ENCODE measurements around the gene CDH4.

DNA sequence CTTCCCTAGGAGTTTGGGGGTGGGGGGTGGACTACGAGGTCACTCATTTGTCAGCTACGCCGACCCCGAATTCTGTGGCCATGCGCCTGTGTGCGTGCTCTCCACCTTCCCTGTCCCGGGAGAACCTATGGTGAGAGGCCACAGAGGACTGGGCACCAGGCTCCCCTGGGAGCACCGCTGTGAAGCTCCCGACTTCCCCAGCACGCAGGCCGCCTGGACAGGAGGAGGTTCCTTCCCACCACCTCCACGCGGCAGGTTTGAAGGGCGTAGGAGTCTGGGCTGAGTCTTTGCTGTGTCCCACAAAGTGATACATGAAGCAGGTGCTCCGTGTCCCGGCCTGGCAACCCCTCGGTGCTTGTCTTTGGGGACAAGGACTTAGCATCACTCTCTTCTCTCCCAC, 107.2 kb downstream of the CDH4 start:
- TF ChIP-seq, protein P1, sequence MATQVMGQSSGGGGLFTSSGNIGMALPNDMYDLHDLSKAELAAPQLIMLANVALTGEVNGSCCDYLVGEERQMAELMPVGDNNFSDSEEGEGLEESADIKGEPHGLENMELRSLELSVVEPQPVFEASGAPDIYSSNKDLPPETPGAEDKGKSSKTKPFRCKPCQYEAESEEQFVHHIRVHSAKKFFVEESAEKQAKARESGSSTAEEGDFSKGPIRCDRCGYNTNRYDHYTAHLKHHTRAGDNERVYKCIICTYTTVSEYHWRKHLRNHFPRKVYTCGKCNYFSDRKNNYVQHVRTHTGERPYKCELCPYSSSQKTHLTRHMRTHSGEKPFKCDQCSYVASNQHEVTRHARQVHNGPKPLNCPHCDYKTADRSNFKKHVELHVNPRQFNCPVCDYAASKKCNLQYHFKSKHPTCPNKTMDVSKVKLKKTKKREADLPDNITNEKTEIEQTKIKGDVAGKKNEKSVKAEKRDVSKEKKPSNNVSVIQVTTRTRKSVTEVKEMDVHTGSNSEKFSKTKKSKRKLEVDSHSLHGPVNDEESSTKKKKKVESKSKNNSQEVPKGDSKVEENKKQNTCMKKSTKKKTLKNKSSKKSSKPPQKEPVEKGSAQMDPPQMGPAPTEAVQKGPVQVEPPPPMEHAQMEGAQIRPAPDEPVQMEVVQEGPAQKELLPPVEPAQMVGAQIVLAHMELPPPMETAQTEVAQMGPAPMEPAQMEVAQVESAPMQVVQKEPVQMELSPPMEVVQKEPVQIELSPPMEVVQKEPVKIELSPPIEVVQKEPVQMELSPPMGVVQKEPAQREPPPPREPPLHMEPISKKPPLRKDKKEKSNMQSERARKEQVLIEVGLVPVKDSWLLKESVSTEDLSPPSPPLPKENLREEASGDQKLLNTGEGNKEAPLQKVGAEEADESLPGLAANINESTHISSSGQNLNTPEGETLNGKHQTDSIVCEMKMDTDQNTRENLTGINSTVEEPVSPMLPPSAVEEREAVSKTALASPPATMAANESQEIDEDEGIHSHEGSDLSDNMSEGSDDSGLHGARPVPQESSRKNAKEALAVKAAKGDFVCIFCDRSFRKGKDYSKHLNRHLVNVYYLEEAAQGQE (tag by site-specific recombination; IDR thresholded peaks at IDR 0.05), result no peak
- TF ChIP-seq, protein P2, sequence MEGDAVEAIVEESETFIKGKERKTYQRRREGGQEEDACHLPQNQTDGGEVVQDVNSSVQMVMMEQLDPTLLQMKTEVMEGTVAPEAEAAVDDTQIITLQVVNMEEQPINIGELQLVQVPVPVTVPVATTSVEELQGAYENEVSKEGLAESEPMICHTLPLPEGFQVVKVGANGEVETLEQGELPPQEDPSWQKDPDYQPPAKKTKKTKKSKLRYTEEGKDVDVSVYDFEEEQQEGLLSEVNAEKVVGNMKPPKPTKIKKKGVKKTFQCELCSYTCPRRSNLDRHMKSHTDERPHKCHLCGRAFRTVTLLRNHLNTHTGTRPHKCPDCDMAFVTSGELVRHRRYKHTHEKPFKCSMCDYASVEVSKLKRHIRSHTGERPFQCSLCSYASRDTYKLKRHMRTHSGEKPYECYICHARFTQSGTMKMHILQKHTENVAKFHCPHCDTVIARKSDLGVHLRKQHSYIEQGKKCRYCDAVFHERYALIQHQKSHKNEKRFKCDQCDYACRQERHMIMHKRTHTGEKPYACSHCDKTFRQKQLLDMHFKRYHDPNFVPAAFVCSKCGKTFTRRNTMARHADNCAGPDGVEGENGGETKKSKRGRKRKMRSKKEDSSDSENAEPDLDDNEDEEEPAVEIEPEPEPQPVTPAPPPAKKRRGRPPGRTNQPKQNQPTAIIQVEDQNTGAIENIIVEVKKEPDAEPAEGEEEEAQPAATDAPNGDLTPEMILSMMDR (tag by site-specific recombination; IDR thresholded peaks at IDR 0.05), result no peak
- TF ChIP-seq ZNF48 (tag by site-specific recombination; IDR thresholded peaks at IDR 0.05) (no peak), GLIS1 (tag by site-specific recombination; IDR thresholded peaks at IDR 0.05) (no peak), TCF7L2 (IDR thresholded peaks at IDR 0.05; ENCODE audit: borderline replicate concordance, low read depth, low read length) (no peak), ZNF138 (tag by site-specific recombination; IDR thresholded peaks at IDR 0.05; ENCODE audit: borderline replicate concordance) (no peak), OVOL3 (tag by site-specific recombination; IDR thresholded peaks at IDR 0.05) (no peak), ZNF311 (tag by site-specific recombination; IDR thresholded peaks at IDR 0.05; ENCODE audit: borderline replicate concordance) (no peak), PBX3 (CRISPR knock-in tag; IDR thresholded peaks at IDR 0.05) (no peak), YY1 (tag by site-specific recombination; IDR thresholded peaks at IDR 0.05) (no peak), ZNF16 (tag by site-specific recombination; IDR thresholded peaks at IDR 0.05; ENCODE audit: low read depth) (no peak)
- TF ChIP-seq, protein P3, sequence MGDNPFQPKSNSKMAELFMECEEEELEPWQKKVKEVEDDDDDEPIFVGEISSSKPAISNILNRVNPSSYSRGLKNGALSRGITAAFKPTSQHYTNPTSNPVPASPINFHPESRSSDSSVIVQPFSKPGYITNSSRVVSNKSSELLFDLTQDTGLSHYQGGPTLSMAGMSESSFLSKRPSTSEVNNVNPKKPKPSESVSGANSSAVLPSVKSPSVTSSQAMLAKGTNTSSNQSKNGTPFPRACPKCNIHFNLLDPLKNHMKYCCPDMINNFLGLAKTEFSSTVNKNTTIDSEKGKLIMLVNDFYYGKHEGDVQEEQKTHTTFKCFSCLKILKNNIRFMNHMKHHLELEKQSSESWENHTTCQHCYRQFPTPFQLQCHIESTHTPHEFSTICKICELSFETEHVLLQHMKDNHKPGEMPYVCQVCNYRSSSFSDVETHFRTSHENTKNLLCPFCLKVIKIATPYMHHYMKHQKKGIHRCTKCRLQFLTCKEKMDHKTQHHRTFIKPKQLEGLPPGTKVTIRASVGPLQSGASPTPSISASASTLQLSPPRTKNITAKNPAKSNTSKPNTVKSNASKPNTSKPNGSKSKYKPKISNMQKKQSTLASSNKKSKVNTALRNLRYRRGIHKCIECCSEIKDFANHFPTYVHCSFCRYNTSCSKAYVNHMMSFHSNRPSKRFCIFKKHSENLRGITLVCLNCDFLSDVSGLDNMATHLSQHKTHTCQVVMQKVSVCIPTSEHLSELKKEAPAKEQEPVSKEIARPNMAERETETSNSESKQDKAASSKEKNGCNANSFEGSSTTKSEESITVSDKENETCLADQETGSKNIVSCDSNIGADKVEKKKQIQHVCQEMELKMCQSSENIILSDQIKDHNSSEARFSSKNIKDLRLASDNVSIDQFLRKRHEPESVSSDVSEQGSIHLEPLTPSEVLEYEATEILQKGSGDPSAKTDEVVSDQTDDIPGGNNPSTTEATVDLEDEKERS (tag by site-specific recombination; IDR thresholded peaks at IDR 0.05), result no peak
- TF ChIP-seq, protein P4, sequence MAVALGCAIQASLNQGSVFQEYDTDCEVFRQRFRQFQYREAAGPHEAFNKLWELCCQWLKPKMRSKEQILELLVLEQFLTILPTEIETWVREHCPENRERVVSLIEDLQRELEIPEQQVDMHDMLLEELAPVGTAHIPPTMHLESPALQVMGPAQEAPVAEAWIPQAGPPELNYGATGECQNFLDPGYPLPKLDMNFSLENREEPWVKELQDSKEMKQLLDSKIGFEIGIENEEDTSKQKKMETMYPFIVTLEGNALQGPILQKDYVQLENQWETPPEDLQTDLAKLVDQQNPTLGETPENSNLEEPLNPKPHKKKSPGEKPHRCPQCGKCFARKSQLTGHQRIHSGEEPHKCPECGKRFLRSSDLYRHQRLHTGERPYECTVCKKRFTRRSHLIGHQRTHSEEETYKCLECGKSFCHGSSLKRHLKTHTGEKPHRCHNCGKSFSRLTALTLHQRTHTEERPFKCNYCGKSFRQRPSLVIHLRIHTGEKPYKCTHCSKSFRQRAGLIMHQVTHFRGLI (tag by site-specific recombination; IDR thresholded peaks at IDR 0.05), result no peak
- TF ChIP-seq, protein P5, sequence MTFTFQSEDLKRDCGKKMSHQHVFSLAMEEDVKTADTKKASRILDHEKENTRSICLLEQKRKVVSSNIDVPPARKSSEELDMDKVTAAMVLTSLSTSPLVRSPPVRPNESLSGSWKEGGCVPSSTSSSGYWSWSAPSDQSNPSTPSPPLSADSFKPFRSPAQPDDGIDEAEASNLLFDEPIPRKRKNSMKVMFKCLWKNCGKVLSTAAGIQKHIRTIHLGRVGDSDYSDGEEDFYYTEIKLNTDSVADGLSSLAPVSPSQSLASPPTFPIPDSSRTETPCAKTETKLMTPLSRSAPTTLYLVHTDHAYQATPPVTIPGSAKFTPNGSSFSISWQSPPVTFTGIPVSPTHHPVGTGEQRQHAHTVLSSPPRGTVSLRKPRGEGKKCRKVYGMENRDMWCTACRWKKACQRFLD (tag by site-specific recombination; IDR thresholded peaks at IDR 0.05), result no peak
